ENCODE measurements around the gene MOB3B.
"Not testable (repeated sequence)": the region's sequence is repeated elsewhere in the genome, so short reads cannot be mapped to it uniquely, and the experiment has no call there.

The MOB3B gene

GRCh38 chr9:27475057-27475595 is 54.5 kb downstream of the MOB3B start:
- DNase-seq (ENCODE audit: low read depth) = no peak

- DNase-seq (ENCODE audit: low read depth) = no peak
Observed at GRCh38 chr9:27474305-27474704, 55.3 kb downstream of the MOB3B start.

GRCh38 chr9:27473111-27473529 is 56.5 kb downstream of the MOB3B start:
- DNase-seq (ENCODE audit: low read depth) = no peak

- DNase-seq (ENCODE audit: low read depth) = no peak
Observed at GRCh38 chr9:27472195-27472594, 57.4 kb downstream of the MOB3B start.

- DNase-seq (ENCODE audit: low read depth) = no peak
Observed at GRCh38 chr9:27471789-27472188, 57.8 kb downstream of the MOB3B start.

GRCh38 chr9:27471366-27471765 is 58.2 kb downstream of the MOB3B start:
- DNase-seq (ENCODE audit: low read depth) = no peak

GRCh38 chr9:27470291-27470856 is 59.2 kb downstream of the MOB3B start:
- DNase-seq (ENCODE audit: low read depth) = no peak

GRCh38 chr9:27469550-27469949 is 60.1 kb downstream of the MOB3B start:
- DNase-seq (ENCODE audit: low read depth) = no peak

GRCh38 chr9:27468462-27469110 is 61.0 kb downstream of the MOB3B start:
- DNase-seq (ENCODE audit: low read depth) = no peak

- no peak for DNase-seq (ENCODE audit: low read depth)
Observed at GRCh38 chr9:27468000-27468399, 61.6 kb downstream of the MOB3B start.

- no peak for DNase-seq (ENCODE audit: low read depth)
Observed at GRCh38 chr9:27467486-27467885, 62.1 kb downstream of the MOB3B start.

GRCh38 chr9:27466516-27466915 is 63.1 kb downstream of the MOB3B start:
- DNase-seq (ENCODE audit: low read depth) = not testable (repeated sequence)

- not testable (repeated sequence) for DNase-seq (ENCODE audit: low read depth)
Observed at GRCh38 chr9:27464950-27465349, 64.7 kb downstream of the MOB3B start.

- no peak for DNase-seq (ENCODE audit: low read depth)
Observed at GRCh38 chr9:27462846-27463245, 66.8 kb downstream of the MOB3B start.

GRCh38 chr9:27462434-27462833 is 67.2 kb downstream of the MOB3B start:
- no peak for DNase-seq (ENCODE audit: low read depth)

- DNase-seq (ENCODE audit: low read depth) = no peak
Observed at GRCh38 chr9:27460226-27461023, 69.2 kb downstream of the MOB3B start.

- no peak for DNase-seq (ENCODE audit: low read depth)
Observed at GRCh38 chr9:27457445-27457844, 72.2 kb downstream of the MOB3B start.

GRCh38 chr9:27453860-27454553 is 75.6 kb downstream of the MOB3B start:
- no peak for DNase-seq (ENCODE audit: low read depth)

- no peak for DNase-seq (ENCODE audit: low read depth)
Observed at GRCh38 chr9:27451207-27451797, 78.3 kb downstream of the MOB3B start.

- no peak for DNase-seq (ENCODE audit: low read depth)
Observed at GRCh38 chr9:27450752-27451151, 78.9 kb downstream of the MOB3B start.

GRCh38 chr9:27448356-27448755 is 81.3 kb downstream of the MOB3B start:
- not testable (repeated sequence) for DNase-seq (ENCODE audit: low read depth)

Data from stimulated activated CD8-positive, alpha-beta memory T cell treated with anti-CD3 and anti-CD28 coated beads, Interleukin-15, amount 100 ng/mL, for 1 hour (primary cell).